ENCODE data around the gene SREBF1.

SREBF1 gene

DNA sequence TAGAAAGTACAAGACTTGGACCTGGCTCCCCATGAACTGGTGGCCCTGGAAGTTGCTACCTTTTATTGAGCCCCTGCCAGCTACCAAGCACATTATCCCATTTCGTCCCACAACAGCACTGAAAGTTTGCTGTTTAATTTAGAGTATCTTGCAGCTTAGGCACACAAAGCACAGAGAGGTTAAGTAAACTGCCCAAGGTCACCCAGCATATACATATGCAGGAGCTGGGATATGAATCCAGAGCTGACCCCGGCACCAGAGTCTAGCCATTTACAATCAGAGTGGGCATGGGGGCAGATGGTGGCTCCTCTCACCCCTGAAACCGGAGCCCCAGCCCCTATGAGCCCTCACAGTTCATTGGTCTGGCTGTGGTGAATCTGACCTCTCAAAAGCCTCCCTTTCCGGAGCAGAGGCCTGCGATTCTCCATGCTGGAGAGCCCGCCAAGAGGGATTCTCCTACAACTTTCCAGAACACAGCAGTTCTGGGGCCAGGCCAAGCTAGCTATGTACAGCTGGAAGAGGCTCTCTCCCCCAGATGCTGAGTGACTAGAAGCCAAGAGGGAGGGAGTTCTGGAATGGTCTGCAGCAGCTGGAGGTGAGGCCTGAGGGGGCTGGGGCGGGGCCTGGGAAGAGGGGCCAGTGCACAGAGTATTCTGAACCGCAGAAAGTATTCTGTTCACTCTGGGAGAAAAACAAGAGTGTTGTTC is 58.3 kb downstream of the SREBF1 start:
- TF ChIP-seq, protein P1, sequence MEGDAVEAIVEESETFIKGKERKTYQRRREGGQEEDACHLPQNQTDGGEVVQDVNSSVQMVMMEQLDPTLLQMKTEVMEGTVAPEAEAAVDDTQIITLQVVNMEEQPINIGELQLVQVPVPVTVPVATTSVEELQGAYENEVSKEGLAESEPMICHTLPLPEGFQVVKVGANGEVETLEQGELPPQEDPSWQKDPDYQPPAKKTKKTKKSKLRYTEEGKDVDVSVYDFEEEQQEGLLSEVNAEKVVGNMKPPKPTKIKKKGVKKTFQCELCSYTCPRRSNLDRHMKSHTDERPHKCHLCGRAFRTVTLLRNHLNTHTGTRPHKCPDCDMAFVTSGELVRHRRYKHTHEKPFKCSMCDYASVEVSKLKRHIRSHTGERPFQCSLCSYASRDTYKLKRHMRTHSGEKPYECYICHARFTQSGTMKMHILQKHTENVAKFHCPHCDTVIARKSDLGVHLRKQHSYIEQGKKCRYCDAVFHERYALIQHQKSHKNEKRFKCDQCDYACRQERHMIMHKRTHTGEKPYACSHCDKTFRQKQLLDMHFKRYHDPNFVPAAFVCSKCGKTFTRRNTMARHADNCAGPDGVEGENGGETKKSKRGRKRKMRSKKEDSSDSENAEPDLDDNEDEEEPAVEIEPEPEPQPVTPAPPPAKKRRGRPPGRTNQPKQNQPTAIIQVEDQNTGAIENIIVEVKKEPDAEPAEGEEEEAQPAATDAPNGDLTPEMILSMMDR (IDR thresholded peaks at IDR 0.05), result no peak

DNA sequence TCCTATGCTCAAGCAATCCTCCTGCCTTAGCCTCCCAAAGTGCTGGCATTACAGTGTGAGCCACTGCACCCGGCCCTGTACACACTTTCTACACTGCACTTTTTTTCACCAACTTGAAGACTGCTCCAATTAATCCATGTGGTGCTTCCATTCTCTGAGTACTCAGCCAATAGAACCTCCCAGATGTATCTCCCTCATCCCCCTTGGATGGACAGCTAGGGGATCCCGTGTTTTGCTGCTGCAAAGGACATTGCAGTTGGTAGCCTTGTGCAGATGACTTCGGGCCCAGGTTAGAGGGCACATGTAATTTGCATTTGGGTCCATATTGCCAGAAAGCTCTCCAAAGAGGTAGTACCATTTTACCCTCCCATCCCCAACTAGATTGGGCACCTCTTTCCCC is 59.9 kb downstream of the SREBF1 start:
- TF ChIP-seq, protein P1 (IDR thresholded peaks at IDR 0.05), result no peak

DNA sequence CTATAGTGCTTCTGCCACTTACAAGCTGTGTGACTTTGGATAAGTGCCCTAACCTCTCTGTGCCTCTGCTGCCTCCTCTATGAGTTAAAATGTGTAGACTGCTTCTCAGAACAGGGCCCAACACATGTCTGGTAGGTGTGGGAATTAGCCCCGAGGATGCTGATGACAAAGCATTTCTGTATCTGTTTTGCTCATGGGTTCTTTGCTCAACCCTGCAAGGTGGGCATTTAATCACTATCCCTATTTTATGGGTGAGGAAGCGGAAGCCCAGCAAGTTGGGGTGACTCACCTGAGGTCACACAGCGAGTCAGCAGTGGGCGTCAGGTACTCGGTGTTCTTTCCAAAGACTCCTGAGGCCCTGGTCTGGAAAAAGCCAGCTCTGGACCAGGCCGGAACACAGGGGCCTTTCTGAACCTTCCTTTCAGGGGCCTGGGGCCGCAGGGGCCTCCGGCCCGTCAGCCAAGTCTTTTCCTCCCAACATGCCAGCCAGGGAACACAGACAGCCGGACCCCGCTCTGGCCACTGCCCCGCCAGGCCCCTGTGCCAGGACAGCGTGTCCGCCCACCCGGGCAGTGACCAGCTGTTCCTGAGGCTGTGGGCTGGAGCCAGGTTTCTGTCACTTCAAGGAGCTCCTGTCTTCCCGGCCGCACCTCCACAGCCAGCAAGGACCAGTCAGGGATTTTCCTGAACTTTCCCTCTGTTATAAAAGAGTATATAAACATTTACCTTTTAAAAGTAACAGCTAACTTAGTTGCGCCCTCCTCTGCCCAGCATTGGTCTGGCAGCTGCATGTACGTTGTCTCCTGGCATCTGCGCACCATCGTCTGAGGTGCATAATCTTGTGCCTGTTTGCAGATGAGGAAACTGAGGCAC is 62.5 kb downstream of the SREBF1 start:
- TF ChIP-seq, protein P1 (IDR thresholded peaks at IDR 0.05), result peak; percentile 69

DNA sequence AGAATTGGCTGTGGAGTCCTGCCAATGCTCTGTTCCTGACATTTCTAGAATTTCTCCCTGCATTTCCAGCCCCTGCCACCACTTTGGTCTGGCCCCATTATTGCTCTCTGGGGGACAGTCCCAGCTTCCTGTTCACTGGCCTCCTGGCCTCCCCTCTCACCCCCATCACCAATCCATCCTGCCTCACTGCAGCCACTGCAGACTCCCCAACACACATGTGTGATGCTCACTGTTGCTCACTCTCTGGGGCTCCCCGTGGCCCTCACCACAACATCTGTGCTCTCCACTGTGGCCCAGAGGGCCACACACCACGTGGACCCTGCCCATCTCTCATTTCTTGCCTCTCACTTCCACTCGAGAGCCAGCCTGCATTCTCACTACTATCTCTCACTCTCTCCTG is 64.6 kb downstream of the SREBF1 start:
- TF ChIP-seq, protein P1 (IDR thresholded peaks at IDR 0.05), result no peak

DNA sequence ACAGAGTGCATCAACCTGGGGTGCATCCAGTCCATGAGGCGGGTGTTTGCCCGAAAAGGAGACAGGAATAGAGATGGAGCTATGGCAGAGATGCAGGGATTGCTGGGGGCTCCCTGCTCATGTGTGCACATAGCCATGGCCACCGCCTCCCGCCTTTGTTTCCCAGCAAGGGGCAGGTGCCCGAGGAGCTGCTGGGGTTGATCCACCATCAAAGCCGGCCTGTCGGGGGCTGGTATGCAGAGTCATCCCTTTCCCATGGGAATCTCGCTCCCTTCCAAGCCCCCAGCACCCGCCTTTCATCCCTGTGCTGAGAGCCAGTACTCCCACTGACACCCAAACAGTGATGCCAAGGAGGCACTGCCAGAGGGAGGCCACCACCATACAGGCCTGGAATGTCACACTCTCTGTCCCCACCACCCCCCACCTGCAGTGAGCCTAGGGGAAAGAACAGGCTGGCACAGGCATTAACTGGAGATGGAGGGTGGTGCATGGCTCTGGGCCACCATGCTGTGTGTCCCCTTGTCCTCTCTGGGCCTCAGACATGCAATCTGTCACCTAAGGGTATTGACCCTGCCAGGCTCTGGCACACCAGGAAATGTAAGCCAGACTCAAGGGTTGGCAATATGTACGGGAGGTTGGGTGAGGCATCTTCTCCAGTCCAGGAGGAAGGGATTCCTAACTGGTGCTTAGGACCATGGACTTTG is 65.1 kb downstream of the SREBF1 start:
- TF ChIP-seq, protein P1 (IDR thresholded peaks at IDR 0.05), result no peak

DNA sequence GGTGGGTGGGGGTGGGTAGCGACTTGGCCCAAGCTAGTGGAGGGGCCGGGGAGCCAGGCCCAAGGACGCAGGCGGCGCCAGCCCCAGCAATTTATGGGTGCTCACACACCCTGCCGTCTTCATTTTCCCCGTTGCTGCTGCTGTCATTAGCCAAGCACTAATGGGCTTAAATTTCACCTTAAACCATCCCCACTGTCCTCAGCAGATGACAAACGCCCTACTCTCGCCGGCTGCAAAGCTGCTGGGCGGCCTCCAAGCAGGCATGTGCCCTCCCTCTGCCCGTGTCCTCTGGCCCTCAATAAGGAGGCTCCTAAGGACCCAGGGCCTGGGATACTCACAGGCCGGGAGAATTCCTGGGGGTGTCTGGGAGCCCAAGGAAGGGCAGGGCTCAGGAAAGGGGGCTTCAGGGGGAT is 66.1 kb downstream of the SREBF1 start:
- TF ChIP-seq, protein P1 (IDR thresholded peaks at IDR 0.05), result no peak

DNA sequence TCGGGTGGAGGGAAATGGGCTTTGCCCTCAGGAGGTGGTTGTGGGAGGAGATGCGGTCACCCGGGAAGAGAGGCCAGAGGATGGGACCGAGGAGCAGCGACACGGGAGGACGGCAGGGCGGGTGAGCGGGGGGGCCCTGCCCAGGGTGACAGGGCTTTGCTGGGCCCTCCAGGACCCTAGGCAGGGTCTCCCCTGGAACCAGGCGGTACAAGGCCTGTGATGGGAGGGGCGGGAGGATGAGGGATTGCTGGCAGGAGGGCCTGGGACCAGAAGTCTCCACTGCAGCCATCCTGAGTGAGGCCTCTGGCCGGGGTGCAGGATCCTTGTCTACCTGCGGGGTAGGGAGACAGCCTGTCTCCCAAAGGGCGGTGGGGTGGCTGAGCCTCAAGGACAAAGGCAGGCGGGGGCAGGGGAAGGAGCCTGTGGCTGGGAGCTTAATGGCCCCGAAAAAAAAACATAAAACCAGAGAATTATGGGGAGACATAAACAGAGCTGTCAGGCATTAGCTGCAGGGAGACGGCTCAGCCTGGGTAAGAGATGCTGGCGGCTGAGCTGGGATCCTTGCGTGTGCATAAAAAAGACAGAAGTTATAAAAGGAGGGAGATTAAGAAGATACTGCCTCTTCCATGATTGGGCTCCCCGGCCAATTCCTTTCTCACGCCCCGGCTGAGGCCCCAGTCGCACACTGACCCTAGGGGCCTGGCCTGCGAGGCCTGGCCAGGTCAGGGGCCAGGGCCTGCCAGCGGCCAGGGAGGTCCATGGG is 66.7 kb downstream of the SREBF1 start:
- TF ChIP-seq, protein P1 (IDR thresholded peaks at IDR 0.05), result no peak
